Keratinocyte (primary cell): ENCODE measurements around the gene BTG1. TPM values are rescaled to one million over a fixed set of nuclear protein-coding genes. Genes with fewer than 3 reads are reported as not detected.

Experiments used
- DNase-seq: peaks from one replicate; pipeline ENCODE4 v3.0.0-alpha.2; 2011; ENCODE audit warnings: low read depth, missing footprints, low spot score
- FAIRE-seq: peaks from 2 replicates; lab custom pipeline; 2011; peaks lifted over from hg19 to GRCh38; lab: Jason Lieb, UNC
- H2AFZ ChIP-seq: 2 replicates; pipeline ENCODE4 v1.6.0; 2012; ENCODE audit warnings: low read length, control low read depth, inconsistent platforms; ENCODE audit not compliant: control insufficient read depth
- H3K27ac ChIP-seq: 2 replicates; pipeline ENCODE4 v1.5.1; 2011; ENCODE audit warnings: low read length; ENCODE audit not compliant: control insufficient read depth, insufficient read depth
- H3K27me3 ChIP-seq: 3 replicates; pipeline ENCODE4 v1.6.0; 2011; ENCODE audit warnings: low read length; ENCODE audit not compliant: control insufficient read depth, insufficient read depth; ENCODE audit errors: extremely low read depth
- H3K36me3 ChIP-seq, 2 experiments: 2 replicates in 1 of 2; 3 replicates in 1 of 2; pipeline ENCODE4 v1.5.1; 2011; ENCODE audit warnings: low read length in 2 of 2, mild to moderate bottlenecking in 1 of 2; ENCODE audit not compliant: control insufficient read depth in 2 of 2, insufficient read depth in 2 of 2; ENCODE audit errors: extremely low read depth in 1 of 2
- H3K4me1 ChIP-seq: 3 replicates; pipeline ENCODE4 v1.5.1; 2011; ENCODE audit warnings: low read length; ENCODE audit not compliant: control insufficient read depth, insufficient read depth; ENCODE audit errors: extremely low read depth
- H3K4me2 ChIP-seq: 3 replicates; pipeline ENCODE4 v1.6.0; 2011; ENCODE audit warnings: low read depth, low read length; ENCODE audit not compliant: control insufficient read depth, insufficient read depth; ENCODE audit errors: extremely low read depth
- H3K4me3 ChIP-seq, 3 experiments: fragments of 200-600 bp in 1 of 3; sonication (generic) in 1 of 3; 2 replicates in 2 of 3; 3 replicates in 1 of 3; pipeline ENCODE4 v1.5.1; 2011 to 2016; ENCODE audit warnings: low read length in 3 of 3, mild to moderate bottlenecking in 3 of 3, control low read depth in 2 of 3, inconsistent platforms in 1 of 3, low read depth in 1 of 3, mixed read lengths in 1 of 3, mixed run types in 1 of 3, moderate library complexity in 1 of 3; ENCODE audit not compliant: control insufficient read depth in 2 of 3, insufficient read depth in 2 of 3; ENCODE audit errors: extremely low read depth in 1 of 3
- H3K79me2 ChIP-seq: 2 replicates; pipeline ENCODE4 v1.6.0; 2012; ENCODE audit warnings: low read length; ENCODE audit not compliant: control insufficient read depth, insufficient read depth
- H3K9ac ChIP-seq: 3 replicates; pipeline ENCODE4 v1.6.0; 2011; ENCODE audit warnings: low read length; ENCODE audit not compliant: control insufficient read depth, insufficient read depth; ENCODE audit errors: extremely low read depth
- H3K9me1 ChIP-seq: 3 replicates; pipeline ENCODE4 v1.6.0; 2011; ENCODE audit warnings: low read length; ENCODE audit not compliant: control insufficient read depth, insufficient read depth; ENCODE audit errors: extremely low read depth
- H3K9me3 ChIP-seq: 2 replicates; pipeline ENCODE4 v1.5.1; 2012; ENCODE audit warnings: low read depth, low read length; ENCODE audit not compliant: control insufficient read depth
- H4K20me1 ChIP-seq: 3 replicates; pipeline ENCODE4 v1.6.0; 2011; ENCODE audit warnings: low read length; ENCODE audit not compliant: control insufficient read depth, insufficient read depth; ENCODE audit errors: extremely low read depth
- CTCF ChIP-seq, 3 experiments: IDR thresholded peaks in 1 of 3; conservative IDR thresholded peaks in 1 of 3; optimal IDR thresholded peaks in 1 of 3; 2 replicates in 2 of 3; 3 replicates in 1 of 3; pipeline versions ENCODE3 to v1.5.1; 2011; ENCODE audit warnings: low read length in 3 of 3, mild to moderate bottlenecking in 3 of 3, moderate library complexity in 2 of 3, control low read depth in 1 of 3, inconsistent platforms in 1 of 3; ENCODE audit not compliant: insufficient read depth in 2 of 3; ENCODE audit errors: extremely low read depth in 1 of 3
- EZH2 ChIP-seq: IDR thresholded peaks from one replicate; pipeline ENCODE4 v1.6.1; 2012; ENCODE audit warnings: inconsistent platforms, mild to moderate bottlenecking, low read length, moderate library complexity
- dilution Hi-C: fragments of 300-500 bp; cut with MboI; formaldehyde crosslinking; loops from one replicate; pipeline ENCODE4 v1.7.0; 2020; ENCODE audit warnings: low sequenced_read_pairs; ENCODE audit not compliant: extremely low pct_ligation_motif_present
- polyA plus RNA-seq, 5 experiments: library from polyadenylated mRNA; depleted of rRNA in 3 of 5; stranded (reverse) in 3 of 5; stranded (forward) in 1 of 5; unstranded in 1 of 5; fragments of >200 nt; gene quantifications; 1 replicate in 1 of 5; 2 replicates in 3 of 5; 3 replicates in 1 of 5; pipeline versions ENCODE4 v1.2.1 to v1.2.3, GENCODE V29; 2011 to 2012; ENCODE audit warnings: missing spikeins in 2 of 5, low read depth in 1 of 5, low replicate concordance in 1 of 5

Gene BTG1
- polyA plus RNA-seq, 1 donor (not counting 4 experiments of a cell fraction or from before 2014, with no cell fraction given) = 40.7 TPM

DNA sequence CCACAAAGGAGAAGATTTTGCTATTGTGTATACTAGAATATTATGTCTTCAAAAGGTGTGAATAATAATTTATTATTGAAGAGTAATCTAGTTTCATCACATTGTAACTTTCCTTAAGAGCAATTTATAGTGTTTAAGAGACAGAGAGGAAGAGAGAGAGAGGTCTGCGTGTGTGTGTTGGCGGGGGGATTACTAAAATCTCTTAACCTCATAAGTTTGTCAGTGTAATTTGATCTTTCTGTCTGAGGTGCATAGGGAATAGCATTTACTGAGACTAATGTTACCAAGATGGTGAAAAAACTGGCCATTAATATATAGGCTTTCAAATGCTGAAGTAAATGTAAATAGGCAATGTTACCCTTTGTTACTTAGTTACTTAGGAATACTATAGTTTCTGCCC is 48.2 kb upstream of the BTG1 start:
- Histone ChIP-seq H4K20me1 (no peaks in the 10 kb centered on the region), H3K4me2 (no peak overlapping the region), H3K36me3 (no peaks in the 10 kb centered on the region), H3K9ac (no peak overlapping the region), H3K9me1 (no peaks in the 10 kb centered on the region), H3K4me1 (no peaks in the 10 kb centered on the region), H3K9me3 (peaks cover 2% of the 10 kb centered on the region), H3K27me3 (no peaks in the 10 kb centered on the region), H3K79me2 (no peaks in the 10 kb centered on the region), H2AFZ (no peak overlapping the region), H3K27ac (no peak overlapping the region), H3K4me3 (no peak overlapping the region)
- DNase-seq (no peak), FAIRE-seq (no peak)
- dilution Hi-C loops = no loop called here
- no peak for TF ChIP-seq EZH2

- FAIRE-seq (peak; percentile 29), DNase-seq (no peak)
- Histone ChIP-seq H3K79me2 (no peaks in the 10 kb centered on the region), H2AFZ (no peak overlapping the region), H3K4me1 (no peaks in the 10 kb centered on the region), H4K20me1 (no peaks in the 10 kb centered on the region), H3K36me3 (no peaks in the 10 kb centered on the region), H3K9me3 (peaks cover 2% of the 10 kb centered on the region), H3K27me3 (no peaks in the 10 kb centered on the region), H3K4me2 (no peak overlapping the region), H3K9ac (no peak overlapping the region), H3K9me1 (no peaks in the 10 kb centered on the region), H3K27ac (no peak overlapping the region), H3K4me3 (no peak overlapping the region)
- dilution Hi-C loops = no loop called here
- TF ChIP-seq CTCF (optimal IDR thresholded peaks at IDR 0.05 in 1 of 3, IDR thresholded peaks at IDR 0.05 in 1 of 3, conservative IDR thresholded peaks at IDR 0.05 in 1 of 3; ENCODE audit: extremely low read depth in 1 of 3, insufficient read depth in 2 of 3, low read length in 3 of 3) = no peak
- no peak for TF ChIP-seq EZH2
These were observed 47.4 kb upstream of the BTG1 start for GRCh38 chr12:92193063-92193462.

DNA sequence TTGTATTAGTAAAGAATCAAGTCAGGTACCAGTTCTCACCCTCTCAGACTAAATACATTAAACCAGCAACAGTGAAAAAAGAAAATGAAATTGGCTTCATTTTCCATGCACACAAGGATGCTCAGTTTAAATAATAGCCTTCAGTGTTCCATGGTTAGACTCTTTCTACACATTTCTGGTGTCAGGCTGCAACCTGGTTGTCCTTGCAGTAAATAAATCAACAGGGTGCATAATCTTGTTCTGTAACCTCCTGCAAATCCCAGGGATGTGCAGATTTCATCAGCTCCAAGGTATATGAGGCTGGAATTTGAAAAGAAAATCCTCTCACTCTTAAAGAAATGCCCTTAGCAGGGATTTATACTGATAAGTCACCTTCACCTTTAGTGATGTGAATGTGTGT is 46.7 kb upstream of the BTG1 start:
- Histone ChIP-seq H3K9me3 (peaks cover 2% of the 10 kb centered on the region), H4K20me1 (no peaks in the 10 kb centered on the region), H3K9ac (no peak overlapping the region), H3K27ac (no peak overlapping the region), H3K9me1 (no peaks in the 10 kb centered on the region), H2AFZ (no peak overlapping the region), H3K4me2 (no peak overlapping the region), H3K4me3 (no peak overlapping the region), H3K79me2 (no peaks in the 10 kb centered on the region), H3K27me3 (no peaks in the 10 kb centered on the region), H3K4me1 (no peaks in the 10 kb centered on the region), H3K36me3 (no peaks in the 10 kb centered on the region)
- no peak for DNase-seq
- peak; percentile 64 for FAIRE-seq
- TF ChIP-seq EZH2 = no peak
- no peak for TF ChIP-seq CTCF (optimal IDR thresholded peaks at IDR 0.05 in 1 of 3, IDR thresholded peaks at IDR 0.05 in 1 of 3, conservative IDR thresholded peaks at IDR 0.05 in 1 of 3; ENCODE audit: extremely low read depth in 1 of 3, insufficient read depth in 2 of 3, low read length in 3 of 3)
- dilution Hi-C loops = no loop called here
